H9 (cell line): ENCODE measurements around the gene CCDC116. TPM values are rescaled to one million over a fixed set of nuclear protein-coding genes. Genes with fewer than 3 reads are reported as not detected.

Source experiments
- DNase-seq: peaks from one replicate; pipeline ENCODE4 v3.0.0-alpha.2; 2017
- H2AFZ ChIP-seq: one replicate; pipeline ENCODE4 v1.6.1; 2013; ENCODE audit warnings: mild to moderate bottlenecking, low read length, control low read depth, moderate library complexity
- H2AK5ac ChIP-seq: 2 replicates; pipeline ENCODE4 v1.6.1; 2013; ENCODE audit warnings: low read length, control low read depth, mixed read lengths; ENCODE audit not compliant: insufficient read length
- H2BK120ac ChIP-seq: one replicate; pipeline ENCODE4 v1.6.1; 2013; ENCODE audit warnings: low read depth, mild to moderate bottlenecking, low read length, control low read depth, inconsistent platforms; ENCODE audit not compliant: poor library complexity, severe bottlenecking
- H2BK12ac ChIP-seq: 2 replicates; pipeline ENCODE4 v1.6.1; 2013; ENCODE audit warnings: low read length, control low read depth, mixed read lengths, low read depth; ENCODE audit not compliant: insufficient read length
- H2BK15ac ChIP-seq: 2 replicates; pipeline ENCODE4 v1.6.1; 2013; ENCODE audit warnings: low read depth, low read length, control low read depth
- H2BK20ac ChIP-seq: one replicate; pipeline ENCODE4 v1.6.1; 2013; ENCODE audit warnings: low read depth, mild to moderate bottlenecking, low read length, control low read depth, inconsistent platforms; ENCODE audit not compliant: poor library complexity, severe bottlenecking
- H2BK5ac ChIP-seq: 2 replicates; pipeline ENCODE4 v1.6.1; 2013; ENCODE audit warnings: low read length, control low read depth, mixed read lengths; ENCODE audit not compliant: insufficient read length
- H3K14ac ChIP-seq: 2 replicates; pipeline ENCODE4 v1.6.1; 2013; ENCODE audit warnings: low read length, control low read depth; ENCODE audit not compliant: insufficient read depth
- H3K18ac ChIP-seq: 2 replicates; pipeline ENCODE4 v1.6.1; 2013; ENCODE audit warnings: low read depth, mild to moderate bottlenecking, mixed read lengths, low read length, control low read depth; ENCODE audit not compliant: insufficient read length
- H3K23ac ChIP-seq: 2 replicates; pipeline ENCODE4 v1.6.1; 2013; ENCODE audit warnings: low read length, control low read depth, mixed read lengths, low read depth; ENCODE audit not compliant: insufficient read length
- H3K23me2 ChIP-seq: 2 replicates; pipeline ENCODE4 v1.6.1; 2013; ENCODE audit warnings: low read depth, mild to moderate bottlenecking, mixed read lengths, low read length, control low read depth; ENCODE audit not compliant: insufficient read length, poor library complexity, severe bottlenecking
- H3K27ac ChIP-seq: 2 replicates; pipeline ENCODE4 v1.5.1; 2013; ENCODE audit warnings: low read length, control low read depth, mixed read lengths, low read depth; ENCODE audit not compliant: insufficient read length
- H3K27me3 ChIP-seq: 2 replicates; pipeline ENCODE4 v1.6.1; 2013; ENCODE audit warnings: low read length, control low read depth, inconsistent platforms; ENCODE audit not compliant: insufficient read depth
- H3K4ac ChIP-seq: 2 replicates; pipeline ENCODE4 v1.6.1; 2013; ENCODE audit warnings: low read depth, mild to moderate bottlenecking, control low read depth, inconsistent platforms, low read length, moderate library complexity
- H3K4me1 ChIP-seq: 2 replicates; pipeline ENCODE4 v1.6.1; 2013; ENCODE audit warnings: low read length, control low read depth, inconsistent platforms; ENCODE audit not compliant: insufficient read depth
- H3K4me2 ChIP-seq: 2 replicates; pipeline ENCODE4 v1.6.1; 2013; ENCODE audit warnings: low read length, control low read depth, mixed read lengths; ENCODE audit not compliant: insufficient read length, insufficient read depth
- H3K56ac ChIP-seq: 2 replicates; pipeline ENCODE4 v1.6.1; 2013; ENCODE audit warnings: low read depth, mild to moderate bottlenecking, mixed read lengths, low read length, control low read depth; ENCODE audit not compliant: insufficient read length
- H3K79me1 ChIP-seq: 2 replicates; pipeline ENCODE4 v1.6.1; 2013; ENCODE audit warnings: low read depth, mild to moderate bottlenecking, moderate library complexity, low read length, control low read depth, inconsistent platforms; ENCODE audit not compliant: insufficient read depth, poor library complexity, severe bottlenecking
- H3K79me2 ChIP-seq: 2 replicates; pipeline ENCODE4 v1.6.1; 2013; ENCODE audit warnings: low read length, control low read depth, inconsistent platforms; ENCODE audit not compliant: insufficient read depth
- H3K9ac ChIP-seq: 2 replicates; pipeline ENCODE4 v1.6.1; 2013; ENCODE audit warnings: low read length, control low read depth, mixed read lengths; ENCODE audit not compliant: insufficient read length; ENCODE audit errors: extremely low read depth
- H3K9me3 ChIP-seq: one replicate; pipeline ENCODE4 v1.6.1; 2013; ENCODE audit warnings: low read depth, low read length, inconsistent platforms; ENCODE audit not compliant: control insufficient read depth
- H3T11ph ChIP-seq: one replicate; pipeline ENCODE4 v1.6.1; 2013; ENCODE audit warnings: mild to moderate bottlenecking, low read length, control low read depth, inconsistent platforms
- H4K20me1 ChIP-seq: one replicate; pipeline ENCODE4 v1.6.1; 2013; ENCODE audit not compliant: control insufficient read depth, insufficient read length, insufficient read depth
- H4K5ac ChIP-seq: 2 replicates; pipeline ENCODE4 v1.6.1; 2013; ENCODE audit warnings: low read depth, mild to moderate bottlenecking, mixed read lengths, low read length, control low read depth; ENCODE audit not compliant: insufficient read length
- H4K8ac ChIP-seq: replicated peaks from 2 replicates; pipeline ENCODE4 v1.6.1; 2013; ENCODE audit warnings: low read length, control low read depth, mixed read lengths, low read depth; ENCODE audit not compliant: insufficient read length
- H4K91ac ChIP-seq: 2 replicates; pipeline ENCODE4 v1.6.1; 2013; ENCODE audit warnings: low read depth, mild to moderate bottlenecking, moderate library complexity, mixed read lengths, low read length, control low read depth; ENCODE audit not compliant: insufficient read length
- H3K27ac Mint-ChIP-seq, 3 experiments: 2 replicates in 2 of 3; 3 replicates in 1 of 3; pipeline ENCODE4 v1.8.0; 2020 to 2021; ENCODE audit warnings: mixed read lengths in 3 of 3, mild to moderate bottlenecking in 1 of 3, moderate library complexity in 1 of 3
- H3K27me3 Mint-ChIP-seq: 2 replicates; pipeline ENCODE4 v1.8.0; 2021; ENCODE audit warnings: low read depth, mild to moderate bottlenecking, moderate library complexity, mixed read lengths
- H3K36me3 Mint-ChIP-seq, 3 experiments: 2 replicates in 2 of 3; 3 replicates in 1 of 3; pipeline ENCODE4 v1.8.0; 2020 to 2021; ENCODE audit warnings: low read depth in 3 of 3, mixed read lengths in 3 of 3; ENCODE audit not compliant: insufficient read depth in 1 of 3
- H3K4me1 Mint-ChIP-seq, 2 experiments: 2 replicates each; pipeline ENCODE4 v1.8.0; 2020; ENCODE audit warnings: mixed read lengths in 2 of 2
- H3K4me3 Mint-ChIP-seq, 2 experiments: 2 replicates in 1 of 2; 3 replicates in 1 of 2; pipeline ENCODE4 v1.8.0; 2020 to 2021; ENCODE audit warnings: mild to moderate bottlenecking in 2 of 2, mixed read lengths in 2 of 2, moderate library complexity in 1 of 2
- H3K9me3 Mint-ChIP-seq, 2 experiments: 2 replicates in 1 of 2; 3 replicates in 1 of 2; pipeline ENCODE4 v1.8.0; 2020; ENCODE audit warnings: mild to moderate bottlenecking in 2 of 2, mixed read lengths in 2 of 2, moderate library complexity in 1 of 2
- CTCF ChIP-seq: fragments of 200-600 bp; sonication (generic); conservative IDR thresholded peaks from 3 replicates; pipeline ENCODE4 v1.8.0; 2021; ENCODE audit warnings: antibody characterized with exemption, mild to moderate bottlenecking
- WGBS: extraction: QIAGEN DNeasy Blood & Tissue Kit; methylation state at CpG from one replicate; pipeline ENCODE4 v1.1.7; 2013; ENCODE audit warnings: missing lambda C conversion rate, low lambda C conversion rate, mixed read lengths; ENCODE audit not compliant: insufficient read length; ENCODE audit errors: extremely low coverage; 5-methylcytosine and 5-hydroxymethylcytosine counted together
- total RNA-seq: library from RNA; stranded (reverse); gene quantifications from 2 replicates; pipeline ENCODE4 v1.2.1, GENCODE V29; 2021

Gene CCDC116
- total RNA-seq, 1 experiment from 2014 or later: 0.63 TPM

DNA sequence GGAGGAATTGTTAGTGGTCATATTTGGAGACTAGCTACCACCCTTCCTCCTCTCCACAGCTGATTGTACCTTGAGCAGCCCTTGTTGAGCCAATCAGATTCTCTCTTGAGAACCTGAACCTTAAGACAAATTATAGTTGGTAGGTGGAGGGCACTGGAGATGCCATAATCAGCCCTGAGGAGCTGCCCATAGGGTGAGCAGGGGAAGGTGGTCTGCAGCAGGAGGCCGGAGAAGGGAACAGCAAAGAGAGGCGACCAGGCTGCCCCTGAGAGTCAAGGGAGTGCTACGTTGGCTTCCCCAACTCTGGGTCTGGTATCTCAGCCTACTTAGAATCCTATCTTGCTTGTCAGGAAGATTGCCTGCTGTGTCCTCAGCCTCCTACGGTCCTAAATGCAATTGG, 6.8 kb downstream of the CCDC116 start:
- no peak overlapping the region for H3K4ac ChIP-seq
- no peak for TF ChIP-seq CTCF
- H3K14ac ChIP-seq: no peak overlapping the region
- H2BK15ac ChIP-seq: no peak overlapping the region
- no peak overlapping the region for H2BK5ac ChIP-seq
- no peak overlapping the region for H2BK120ac ChIP-seq
- H4K91ac ChIP-seq: no peak overlapping the region
- H3K23me2 ChIP-seq: peaks cover 7% of the 10 kb centered on the region
- no peaks in the 10 kb centered on the region for H3K79me2 ChIP-seq
- H3K27ac Mint-ChIP-seq: no peak overlapping the region
- DNase-seq: no peak
- H4K5ac ChIP-seq: no peak overlapping the region
- H3K27ac ChIP-seq: no peak overlapping the region
- no peak overlapping the region for H3K56ac ChIP-seq
- peaks cover 2% of the 10 kb centered on the region; the same call in 1 of the 2 replicates for H3K4me1 ChIP-seq
- no peak overlapping the region for H3K4me3 Mint-ChIP-seq
- no peak overlapping the region for H2AFZ ChIP-seq
- H3K27me3 ChIP-seq: no peaks in the 10 kb centered on the region; the same call in 1 of the 2 replicates
- WGBS: no CpG with 5 or more reads among the region's 4 CpGs
- H3K9me3 ChIP-seq: no peaks in the 10 kb centered on the region
- no peaks in the 10 kb centered on the region for H3K9me3 Mint-ChIP-seq
- H4K20me1 ChIP-seq: no peaks in the 10 kb centered on the region
- no peak overlapping the region for H3K23ac ChIP-seq
- no peak overlapping the region for H3K9ac ChIP-seq
- H3K36me3 Mint-ChIP-seq: peaks cover 10 to 12% (median 11%) of the 10 kb centered on the region in 3 experiments; a peak in 6 of 7 replicates
- no peak overlapping the region for H4K8ac ChIP-seq
- no peak overlapping the region for H3K18ac ChIP-seq
- no peak overlapping the region for H2BK20ac ChIP-seq
- H3K27me3 Mint-ChIP-seq: peaks cover 29% of the 10 kb centered on the region
- no peak overlapping the region for H3K4me2 ChIP-seq
- H3K79me1 ChIP-seq: no peaks in the 10 kb centered on the region
- peaks cover 14% of the 10 kb centered on the region in 2 experiments for H3K4me1 Mint-ChIP-seq
- H2AK5ac ChIP-seq: no peak overlapping the region
- H2BK12ac ChIP-seq: no peak overlapping the region
- H3T11ph ChIP-seq: no peak overlapping the region
